ENCODE results near the gene THEMIS.

THEMIS gene

GRCh38 chr6:127761084-127761483 is 139.8 kb downstream of the THEMIS start:
- Mint-ChIP-seq H3K36me3 (ENCODE audit: insufficient read depth) (no peaks in the 10 kb centered on the region), H3K9me3 (no peaks in the 10 kb centered on the region)
- DNase-seq, result no peak

GRCh38 chr6:127749095-127749494 is 151.8 kb downstream of the THEMIS start:
- no peak for DNase-seq
- Mint-ChIP-seq H3K36me3 (ENCODE audit: insufficient read depth) (no peaks in the 10 kb centered on the region), H3K27me3 (no peaks in the 10 kb centered on the region), H3K9me3 (no peaks in the 10 kb centered on the region), H3K4me3 (peak overlapping the region in 1 of 2 donors; percentile 29), H3K4me1 (ENCODE audit: low read depth in 2 of 2) (peaks cover 18 to 49% of the 10 kb centered on the region in 2 donors), H3K27ac (peak overlapping the region in 1 of 2 donors; percentile 87)
- ATAC-seq (replicated peaks), result peak; percentile 12

More at GRCh38 chr6:127761084-127761483, 139.8 kb downstream of the THEMIS start:
- Mint-ChIP-seq H3K27me3 (no peaks in the 10 kb centered on the region), H3K4me1 (ENCODE audit: low read depth in 2 of 2) (peaks cover 14 to 43% of the 10 kb centered on the region in 2 donors), H3K4me3 (no peak overlapping the region), H3K27ac (peak overlapping the region in 1 of 2 donors; percentile 41)
- peak; percentile 35 for ATAC-seq (replicated peaks)

DNA sequence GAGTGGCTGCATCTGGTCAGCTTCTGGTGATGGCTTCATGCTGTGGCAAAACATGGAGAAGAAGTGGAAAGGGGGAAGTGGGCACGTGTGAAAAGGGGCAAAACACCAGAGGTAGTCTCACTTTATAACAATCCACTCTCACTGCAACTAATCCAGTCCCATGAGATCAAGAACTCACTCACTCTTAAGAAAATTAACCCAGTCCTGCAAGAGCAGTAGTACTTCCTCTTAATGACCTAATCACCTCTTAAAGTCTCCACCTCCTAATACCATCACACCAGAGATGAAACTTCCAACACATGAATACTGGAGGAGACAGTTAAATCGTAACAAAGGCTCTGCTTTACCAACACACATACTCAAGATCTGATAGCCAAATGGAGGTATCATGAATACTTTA is 152.6 kb downstream of the THEMIS start:
- H3K27ac Mint-ChIP-seq, result peak overlapping the region; percentile 10 to 87
- H3K4me3 Mint-ChIP-seq, result peak overlapping the region; percentile 1 to 33
- peaks cover 18 to 53% of the 10 kb centered on the region in 2 donors for H3K4me1 Mint-ChIP-seq (ENCODE audit: low read depth in 2 of 2)
- H3K36me3 Mint-ChIP-seq (ENCODE audit: insufficient read depth), result no peaks in the 10 kb centered on the region
- DNase-seq (no peak), ATAC-seq (replicated peaks) (peak; percentile 24)
- H3K27me3 Mint-ChIP-seq, result no peaks in the 10 kb centered on the region
- H3K9me3 Mint-ChIP-seq, result no peaks in the 10 kb centered on the region

DNA sequence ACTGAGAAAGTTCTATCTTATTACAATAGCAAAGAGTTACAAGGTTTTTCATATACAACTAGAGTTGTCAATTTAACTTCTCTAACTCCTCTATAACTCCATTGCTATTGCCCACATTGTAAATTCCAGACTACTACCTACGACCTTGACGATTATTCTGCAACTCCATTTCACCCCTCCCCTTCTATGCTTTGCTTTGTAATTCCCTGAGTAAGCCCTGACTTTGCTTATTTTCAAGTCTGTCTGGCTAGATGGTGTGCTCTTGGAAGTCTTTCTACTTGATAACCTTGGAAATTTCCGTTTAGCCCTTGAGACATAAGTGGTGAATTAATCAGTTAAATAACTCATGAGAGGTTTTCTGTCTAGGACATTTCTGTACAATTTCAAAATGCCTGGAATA is 162.4 kb downstream of the THEMIS start:
- Mint-ChIP-seq H3K9me3 (no peaks in the 10 kb centered on the region), H3K4me1 (ENCODE audit: low read depth in 2 of 2) (peaks cover 12 to 27% of the 10 kb centered on the region in 2 donors), H3K27ac (no peak overlapping the region), H3K4me3 (no peak overlapping the region), H3K27me3 (no peaks in the 10 kb centered on the region), H3K36me3 (ENCODE audit: insufficient read depth) (peaks cover 4% of the 10 kb centered on the region)
- no peak for ATAC-seq (replicated peaks)
- no peak for DNase-seq

GRCh38 chr6:127737768-127738167 is 163.1 kb downstream of the THEMIS start:
- Mint-ChIP-seq H3K27me3 (no peaks in the 10 kb centered on the region), H3K36me3 (ENCODE audit: insufficient read depth) (peaks cover 6% of the 10 kb centered on the region), H3K4me3 (no peak overlapping the region), H3K9me3 (no peaks in the 10 kb centered on the region), H3K4me1 (ENCODE audit: low read depth in 2 of 2) (peaks cover 15 to 29% of the 10 kb centered on the region in 2 donors), H3K27ac (peak overlapping the region; percentile 44 to 71)
- DNase-seq (no peak), ATAC-seq (replicated peaks) (no peak)

DNA sequence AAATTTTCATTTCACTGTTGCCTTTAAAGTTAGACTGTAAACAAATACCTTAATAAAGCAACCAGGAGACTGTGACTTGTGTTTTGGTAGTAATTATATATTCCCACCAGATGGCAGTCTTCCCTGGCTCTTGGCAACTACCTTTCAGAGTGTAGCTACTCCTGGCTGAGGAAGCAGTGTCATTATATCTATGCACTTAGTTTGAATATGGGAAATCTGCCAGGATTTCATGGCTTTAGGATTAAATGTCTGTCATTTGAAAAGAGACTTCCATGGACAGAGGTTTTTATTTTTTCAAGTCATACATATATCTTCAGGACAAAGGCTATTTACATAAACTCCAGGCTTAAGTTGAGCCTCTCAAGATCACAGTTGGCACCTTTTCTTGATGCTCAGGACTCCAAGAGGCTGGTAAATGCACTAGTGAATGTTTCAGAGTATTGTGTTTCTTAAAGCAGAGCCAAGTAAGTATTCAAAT is 163.8 kb downstream of the THEMIS start:
- Mint-ChIP-seq H3K36me3 (ENCODE audit: insufficient read depth) (peaks cover 6% of the 10 kb centered on the region), H3K9me3 (no peaks in the 10 kb centered on the region), H3K4me1 (ENCODE audit: low read depth in 2 of 2) (peaks cover 14 to 30% of the 10 kb centered on the region in 2 donors), H3K27ac (peak overlapping the region; percentile 44 to 71), H3K27me3 (no peaks in the 10 kb centered on the region), H3K4me3 (no peak overlapping the region)
- peak; percentile 25 to 38 (median 28) for DNase-seq
- peak; percentile 93 for ATAC-seq (replicated peaks)

DNA sequence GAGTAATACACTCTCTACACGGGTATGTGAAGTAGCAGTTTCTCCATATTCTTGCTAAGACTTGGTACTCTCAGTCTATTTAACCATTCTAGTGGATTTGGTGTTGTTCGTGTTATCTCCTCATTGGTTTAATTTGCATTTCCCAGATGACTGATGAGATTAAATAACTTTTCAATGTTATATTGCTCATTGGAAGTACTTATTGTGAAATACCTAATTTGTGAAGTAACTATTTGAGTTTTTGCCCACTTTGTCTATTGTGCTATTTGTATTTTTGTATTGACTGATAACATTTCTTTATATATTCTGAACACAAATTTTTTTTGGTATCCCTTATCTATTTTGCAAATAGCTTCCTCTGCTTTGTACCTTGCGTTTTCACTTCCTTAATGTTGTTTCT is 167.9 kb downstream of the THEMIS start:
- peaks cover 15% of the 10 kb centered on the region for H3K36me3 Mint-ChIP-seq (ENCODE audit: insufficient read depth)
- H3K27ac Mint-ChIP-seq, result no peak overlapping the region
- H3K27me3 Mint-ChIP-seq, result no peaks in the 10 kb centered on the region
- no peak overlapping the region for H3K4me3 Mint-ChIP-seq
- DNase-seq, result no peak
- ATAC-seq (replicated peaks), result no peak
- no peaks in the 10 kb centered on the region for H3K9me3 Mint-ChIP-seq
- peaks cover 10 to 33% of the 10 kb centered on the region in 2 donors for H3K4me1 Mint-ChIP-seq (ENCODE audit: low read depth in 2 of 2)

GRCh38 chr6:127727260-127727953 is 173.5 kb downstream of the THEMIS start:
- H3K27ac Mint-ChIP-seq, result no peak overlapping the region
- no peak for ATAC-seq (replicated peaks)
- H3K4me3 Mint-ChIP-seq, result no peak overlapping the region
- H3K36me3 Mint-ChIP-seq (ENCODE audit: insufficient read depth), result peaks cover 16% of the 10 kb centered on the region
- peaks cover 9 to 56% of the 10 kb centered on the region in 2 donors for H3K4me1 Mint-ChIP-seq (ENCODE audit: low read depth in 2 of 2)
- no peaks in the 10 kb centered on the region for H3K27me3 Mint-ChIP-seq
- no peaks in the 10 kb centered on the region for H3K9me3 Mint-ChIP-seq
- no peak for DNase-seq

GRCh38 chr6:127725821-127726220 is 175.0 kb downstream of the THEMIS start:
- no peak overlapping the region for H3K4me3 Mint-ChIP-seq
- ATAC-seq (replicated peaks) (no peak), DNase-seq (no peak)
- no peaks in the 10 kb centered on the region for H3K9me3 Mint-ChIP-seq
- H3K27ac Mint-ChIP-seq, result peak overlapping the region in 1 of 2 donors; percentile 52
- H3K4me1 Mint-ChIP-seq (ENCODE audit: low read depth in 2 of 2), result peaks cover 8 to 60% of the 10 kb centered on the region in 2 donors
- peaks cover 16% of the 10 kb centered on the region for H3K36me3 Mint-ChIP-seq (ENCODE audit: insufficient read depth)
- no peaks in the 10 kb centered on the region for H3K27me3 Mint-ChIP-seq

- no peaks in the 10 kb centered on the region for H3K9me3 Mint-ChIP-seq
- ATAC-seq (replicated peaks) (no peak), DNase-seq (no peak)
- no peak overlapping the region for H3K4me3 Mint-ChIP-seq
- H3K36me3 Mint-ChIP-seq (ENCODE audit: insufficient read depth), result peaks cover 20% of the 10 kb centered on the region
- peak overlapping the region in 1 of 2 donors; percentile 59 for H3K27ac Mint-ChIP-seq
- H3K27me3 Mint-ChIP-seq, result no peaks in the 10 kb centered on the region
- peaks cover 10 to 39% of the 10 kb centered on the region in 2 donors for H3K4me1 Mint-ChIP-seq (ENCODE audit: low read depth in 2 of 2)
Observed at GRCh38 chr6:127718694-127719093, 182.2 kb downstream of the THEMIS start.

DNA sequence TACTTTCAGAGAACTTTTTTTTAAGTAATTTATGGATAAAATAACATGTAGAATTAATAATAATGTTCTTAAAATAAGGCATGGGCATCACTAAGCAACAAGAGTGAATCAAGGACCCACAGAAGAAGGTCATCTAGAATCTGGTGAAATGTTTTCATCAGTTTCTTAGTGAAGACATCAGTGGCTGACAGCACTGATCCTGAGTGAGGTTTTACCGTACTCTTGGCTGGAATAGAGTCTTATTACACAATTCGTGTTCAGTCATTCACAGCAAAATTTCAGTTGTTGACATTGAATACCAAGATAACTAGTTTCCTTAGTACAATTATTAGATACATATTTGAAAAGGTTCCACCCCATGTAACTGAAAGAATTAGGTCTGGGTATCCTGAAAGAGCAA is 183.5 kb downstream of the THEMIS start:
- ATAC-seq (replicated peaks) (no peak), DNase-seq (no peak)
- H3K9me3 Mint-ChIP-seq, result no peaks in the 10 kb centered on the region
- peaks cover 18% of the 10 kb centered on the region for H3K36me3 Mint-ChIP-seq (ENCODE audit: insufficient read depth)
- peaks cover 6 to 30% of the 10 kb centered on the region in 2 donors for H3K4me1 Mint-ChIP-seq (ENCODE audit: low read depth in 2 of 2)
- no peaks in the 10 kb centered on the region for H3K27me3 Mint-ChIP-seq
- H3K27ac Mint-ChIP-seq, result peak overlapping the region in 1 of 2 donors; percentile 33
- H3K4me3 Mint-ChIP-seq, result no peak overlapping the region

- DNase-seq (no peak), ATAC-seq (replicated peaks) (no peak)
- H3K4me1 Mint-ChIP-seq (ENCODE audit: low read depth in 2 of 2), result peaks cover 6 to 27% of the 10 kb centered on the region in 2 donors
- no peaks in the 10 kb centered on the region for H3K9me3 Mint-ChIP-seq
- H3K36me3 Mint-ChIP-seq (ENCODE audit: insufficient read depth), result peaks cover 21% of the 10 kb centered on the region
- peak overlapping the region in 1 of 2 donors; percentile 33 for H3K27ac Mint-ChIP-seq
- H3K4me3 Mint-ChIP-seq, result no peak overlapping the region
- H3K27me3 Mint-ChIP-seq, result no peaks in the 10 kb centered on the region
Observed at GRCh38 chr6:127716465-127716864, 184.4 kb downstream of the THEMIS start.

DNA sequence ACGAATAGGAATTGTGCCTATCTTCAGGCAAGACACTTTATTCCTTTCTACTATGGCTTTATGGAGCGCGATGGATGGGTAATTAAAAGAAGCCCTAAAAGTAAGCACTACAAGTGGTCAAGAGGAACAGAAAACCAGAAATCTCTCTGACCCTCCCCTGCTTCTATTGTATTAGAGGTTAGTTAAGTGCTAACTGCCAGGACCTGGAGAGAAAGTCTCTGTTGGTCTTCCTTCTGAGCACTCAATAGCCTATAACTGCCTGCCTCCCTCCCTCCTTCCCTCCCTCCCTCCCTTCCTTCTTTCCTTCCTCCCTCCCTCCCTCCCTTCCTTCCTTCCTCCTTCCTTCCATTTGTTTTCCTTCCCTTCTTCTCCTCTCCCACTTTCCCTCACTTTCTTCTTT is 190.2 kb downstream of the THEMIS start:
- Mint-ChIP-seq H3K36me3 (ENCODE audit: insufficient read depth) (peaks cover 19% of the 10 kb centered on the region), H3K27me3 (no peaks in the 10 kb centered on the region), H3K4me1 (ENCODE audit: low read depth in 2 of 2) (peaks cover 2 to 14% of the 10 kb centered on the region in 2 donors), H3K27ac (peak overlapping the region in 1 of 2 donors; percentile 46), H3K9me3 (peaks cover 0 to 3% of the 10 kb centered on the region in 2 donors), H3K4me3 (no peak overlapping the region)
- ATAC-seq (replicated peaks) (no peak), DNase-seq (no peak)

DNA sequence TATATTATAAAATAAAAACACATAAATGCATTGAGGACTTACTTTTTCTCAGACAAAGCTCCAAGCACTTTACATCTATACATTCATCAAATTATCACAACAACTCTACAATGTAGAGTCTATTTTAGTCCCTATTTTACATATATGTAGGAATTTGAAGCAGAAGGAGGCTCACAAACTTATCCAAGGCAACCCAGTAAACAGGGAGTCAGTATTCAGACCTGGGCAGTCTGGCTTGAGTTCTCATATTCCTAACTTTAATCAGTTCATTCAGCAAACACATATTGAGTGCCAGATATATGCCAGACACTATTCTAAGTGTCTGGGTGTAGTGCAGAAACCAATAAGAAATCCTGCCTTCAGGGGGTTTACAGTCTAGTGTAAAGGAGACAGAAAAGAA is 194.6 kb downstream of the THEMIS start:
- no peak for ATAC-seq (replicated peaks)
- H3K9me3 Mint-ChIP-seq, result peaks cover 0 to 8% of the 10 kb centered on the region in 2 donors
- peaks cover 0 to 2% of the 10 kb centered on the region in 2 donors for H3K4me1 Mint-ChIP-seq (ENCODE audit: low read depth in 2 of 2)
- peaks cover 3% of the 10 kb centered on the region for H3K36me3 Mint-ChIP-seq (ENCODE audit: insufficient read depth)
- no peak overlapping the region for H3K27ac Mint-ChIP-seq
- H3K27me3 Mint-ChIP-seq, result no peaks in the 10 kb centered on the region
- H3K4me3 Mint-ChIP-seq, result no peak overlapping the region
- DNase-seq, result no peak
